Measurements from ENCODE around the gene FBXL17.
"Not testable (repeated sequence)": the region's sequence is repeated elsewhere in the genome, so short reads cannot be mapped to it uniquely, and the experiment has no call there.

Gene FBXL17

DNA sequence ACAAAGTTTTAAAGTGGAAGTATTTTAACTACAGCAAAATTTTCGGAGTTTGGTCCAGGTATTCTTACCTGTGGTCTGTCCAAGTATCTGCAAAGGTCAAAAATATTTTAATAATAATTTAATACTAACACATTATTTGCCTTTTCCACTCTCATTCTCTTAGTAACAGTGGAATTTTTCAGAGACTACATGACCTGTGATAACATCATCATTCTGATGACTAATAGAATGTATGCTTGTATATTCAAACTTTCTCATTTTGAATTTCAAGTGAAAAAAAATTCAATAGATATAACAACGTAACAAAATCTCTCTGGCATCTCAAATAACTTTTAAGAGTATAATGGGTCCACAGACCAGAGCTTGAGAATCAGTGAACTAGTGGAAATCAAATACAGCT is 78.3 kb downstream of the FBXL17 start:
- DNase-seq (ENCODE audit: low read depth) = no peak

DNA sequence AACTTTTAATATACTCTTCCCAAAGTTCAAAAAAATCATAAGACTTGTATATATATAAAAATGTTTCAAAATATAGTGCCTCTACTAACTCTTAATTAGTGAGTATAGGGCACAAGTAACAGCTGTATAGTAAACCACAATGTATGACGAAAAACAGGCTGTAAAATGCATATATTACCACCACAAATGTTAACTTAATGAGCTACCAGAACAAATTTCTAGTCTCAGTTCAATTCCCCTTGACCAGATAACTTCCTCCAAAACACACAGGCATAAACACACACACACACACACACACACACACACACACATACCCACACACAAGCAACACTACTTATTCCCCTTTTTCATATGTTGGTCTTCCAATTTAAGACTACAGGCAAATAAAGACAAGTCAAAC is 78.8 kb downstream of the FBXL17 start:
- DNase-seq (ENCODE audit: low read depth) = no peak

GRCh38 chr5:108297042-108297601 is 84.8 kb downstream of the FBXL17 start:
- no peak for DNase-seq (ENCODE audit: low read depth)

GRCh38 chr5:108295578-108296368 is 86.1 kb downstream of the FBXL17 start:
- DNase-seq (ENCODE audit: low read depth) = peak; percentile 26

DNA sequence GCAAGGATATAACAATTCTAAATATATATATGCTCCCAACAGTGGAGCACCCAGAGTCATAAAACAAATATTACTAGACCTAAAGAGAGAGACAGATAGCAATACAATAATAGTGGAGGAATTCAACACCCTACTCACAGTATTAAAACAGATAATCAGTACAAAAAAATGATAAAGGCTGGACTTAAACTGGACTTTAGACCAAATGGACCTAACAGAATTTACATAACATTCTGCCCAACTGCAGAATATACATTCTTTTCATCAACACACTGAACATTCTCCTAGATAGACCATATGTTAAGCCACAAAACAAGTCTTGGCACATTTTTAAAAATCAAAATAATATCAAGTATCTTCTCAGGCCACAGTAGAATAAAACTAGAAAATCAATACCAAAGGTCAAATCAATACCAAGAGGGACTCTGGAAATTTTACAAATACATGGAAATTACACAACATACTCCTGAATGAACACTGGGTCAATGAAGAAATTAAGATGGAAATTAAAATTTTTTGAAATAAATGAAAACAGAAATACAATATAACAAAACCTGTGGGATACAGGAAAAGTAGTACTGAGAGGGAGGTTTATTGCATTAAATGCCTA is 100.8 kb downstream of the FBXL17 start:
- no peak for DNase-seq (ENCODE audit: low read depth)

- DNase-seq (ENCODE audit: low read depth) = no peak
Measured at GRCh38 chr5:108280248-108280647, 101.7 kb downstream of the FBXL17 start.

DNA sequence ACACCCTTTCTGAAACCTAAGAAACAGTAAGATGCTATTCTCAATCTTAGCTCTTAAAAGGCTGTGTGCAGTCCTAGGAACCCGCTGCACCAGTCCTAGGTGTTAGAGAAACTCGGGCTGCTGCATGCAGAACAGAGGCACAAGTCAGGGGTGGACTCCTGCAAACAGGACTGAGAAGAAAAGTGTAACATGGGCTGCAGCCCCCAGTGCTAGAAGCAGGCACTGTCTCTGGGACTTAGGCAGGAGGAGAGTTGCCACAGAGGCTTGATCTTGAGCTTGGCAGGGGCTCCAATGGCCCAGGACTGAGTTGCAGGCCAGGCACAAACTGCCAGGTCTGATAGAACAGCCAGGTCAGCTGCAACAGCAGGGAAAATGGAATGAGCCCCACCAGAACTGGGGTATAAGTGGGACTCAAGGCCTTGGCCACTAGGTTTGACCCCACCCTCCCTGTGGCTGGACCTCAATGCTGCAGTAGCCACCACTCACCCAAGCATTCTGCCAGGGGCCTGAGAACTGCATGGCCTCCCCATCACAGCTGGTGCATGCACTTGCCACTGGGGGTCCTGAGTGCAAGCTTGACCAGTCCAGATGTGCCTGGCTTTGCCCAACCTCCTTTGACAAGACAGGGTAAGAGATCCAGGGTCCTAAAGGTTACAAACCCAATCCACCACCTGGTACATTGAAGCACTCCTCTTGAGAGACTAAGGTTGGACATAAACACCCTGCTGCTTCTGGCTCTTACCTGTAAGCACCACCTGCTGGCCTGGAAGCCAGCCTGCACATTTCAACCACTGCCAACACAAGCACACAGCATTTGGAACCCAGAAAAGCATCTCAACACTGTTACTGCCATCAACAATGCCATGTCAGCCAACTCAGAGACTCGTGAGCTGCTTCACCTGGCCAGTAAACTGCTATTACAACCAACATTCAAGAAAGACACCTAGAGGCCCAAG is 103.3 kb downstream of the FBXL17 start:
- DNase-seq (ENCODE audit: low read depth) = no peak

DNA sequence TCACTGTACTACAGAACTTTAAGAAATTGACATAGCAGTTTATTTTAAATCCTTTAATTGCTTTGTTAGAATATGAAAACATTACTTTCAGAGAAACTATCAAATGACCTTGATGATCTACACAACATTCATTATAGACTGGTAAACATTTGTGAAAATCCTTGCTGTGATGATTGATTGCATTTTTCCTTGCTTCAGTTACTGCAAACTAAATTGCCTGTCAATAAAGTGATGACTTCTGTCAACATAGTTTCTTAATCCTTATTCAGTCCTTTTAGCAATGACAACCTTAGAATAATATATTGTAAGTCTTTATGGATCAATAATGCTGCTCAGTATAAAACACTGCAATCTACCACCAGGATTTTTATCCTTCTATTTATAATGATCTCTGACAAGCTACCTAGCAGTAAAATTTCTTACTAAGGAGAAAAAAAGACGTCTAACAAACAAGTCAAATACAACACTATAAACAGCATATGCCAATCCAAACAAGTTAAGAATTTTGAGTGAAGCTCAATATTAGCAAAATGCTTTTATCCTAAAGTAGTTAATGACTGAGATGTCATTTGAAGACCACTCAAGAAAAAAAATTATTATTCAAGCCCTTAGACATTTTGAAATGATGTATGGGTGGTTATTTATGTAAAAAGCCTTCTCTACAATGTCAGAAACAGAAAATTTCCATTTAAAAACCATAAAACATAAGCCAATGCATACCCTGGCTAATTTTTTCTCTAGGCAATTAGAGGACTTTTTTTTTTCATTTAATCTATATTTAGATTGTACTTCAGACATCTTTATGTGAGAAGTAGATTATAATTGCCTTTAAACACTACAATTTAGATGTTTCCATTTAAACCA is 105.5 kb downstream of the FBXL17 start:
- DNase-seq (ENCODE audit: low read depth) = no peak

GRCh38 chr5:108274080-108274479 is 107.8 kb downstream of the FBXL17 start:
- DNase-seq (ENCODE audit: low read depth) = not testable (repeated sequence)

GRCh38 chr5:108271127-108271526 is 110.8 kb downstream of the FBXL17 start:
- DNase-seq (ENCODE audit: low read depth) = no peak

GRCh38 chr5:108266242-108266641 is 115.7 kb downstream of the FBXL17 start:
- peak; percentile 9 for DNase-seq (ENCODE audit: low read depth)

DNA sequence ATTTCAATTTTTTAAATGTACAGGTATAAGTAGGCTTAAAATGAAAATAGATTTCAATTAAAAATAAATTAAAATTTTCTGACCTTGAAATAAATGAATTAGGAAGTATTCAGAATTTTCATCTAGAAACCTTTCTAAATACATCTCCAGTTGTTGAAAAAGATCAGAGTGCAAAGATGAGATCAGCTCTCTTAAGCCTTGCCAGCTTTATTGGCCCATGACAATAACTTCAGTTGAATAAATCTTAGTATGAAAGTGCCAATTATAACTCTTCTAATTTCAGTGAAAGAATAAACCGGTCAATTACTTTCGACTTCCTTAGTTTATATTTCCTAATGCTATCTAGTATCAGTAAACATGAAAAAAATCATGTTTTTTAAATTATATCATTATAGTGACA is 117.4 kb downstream of the FBXL17 start:
- DNase-seq (ENCODE audit: low read depth) = no peak

- no peak for DNase-seq (ENCODE audit: low read depth)
Measured at GRCh38 chr5:108263338-108263737, 118.6 kb downstream of the FBXL17 start.

DNA sequence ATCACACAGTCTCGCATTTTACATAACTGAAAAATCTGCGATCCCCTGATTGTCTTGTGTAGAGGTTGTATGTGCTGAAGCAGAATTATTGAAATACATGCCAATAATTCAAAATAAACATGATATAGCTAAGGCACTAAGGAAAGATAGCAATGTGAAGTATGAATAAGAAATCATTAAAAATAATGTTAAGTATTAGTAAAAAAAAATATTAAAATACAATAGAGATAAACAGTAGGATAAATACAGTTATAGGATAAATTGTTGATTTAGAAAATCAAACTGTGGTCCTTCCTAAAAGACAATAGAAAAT is 121.1 kb downstream of the FBXL17 start:
- DNase-seq (ENCODE audit: low read depth) = no peak

DNA sequence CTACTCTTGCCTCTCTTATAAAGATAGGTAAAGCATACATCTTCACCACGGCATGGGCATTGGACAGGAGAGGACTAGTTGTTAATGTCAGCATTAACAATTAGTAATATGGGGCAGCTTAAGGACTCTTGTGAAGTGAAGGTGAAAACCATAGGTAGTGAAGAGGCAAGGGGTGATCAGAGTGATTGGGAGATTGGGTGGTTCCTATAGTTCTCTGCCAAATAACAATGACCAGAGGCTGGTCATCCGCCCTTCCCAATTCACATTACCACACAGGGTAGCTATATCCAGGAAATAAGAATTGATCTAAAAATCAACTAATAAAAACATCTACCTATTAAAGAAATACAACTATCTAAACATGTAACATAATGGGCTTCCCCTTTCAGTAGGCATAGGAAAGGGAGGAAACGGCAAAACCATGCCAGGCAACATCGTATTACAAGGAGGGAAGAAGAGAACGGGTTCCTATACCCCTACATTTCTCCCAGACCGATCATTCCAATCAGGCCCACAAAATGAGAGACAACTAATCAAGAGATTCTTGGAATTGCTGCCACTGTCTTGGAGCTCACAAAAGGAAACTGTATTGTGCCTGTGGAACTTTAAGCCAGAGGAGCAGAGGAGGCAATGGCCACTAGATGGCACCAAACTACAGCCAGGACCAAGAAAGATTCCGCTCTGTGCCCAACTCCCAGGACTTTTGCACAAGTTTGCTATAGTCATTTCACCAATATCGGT is 121.6 kb downstream of the FBXL17 start:
- DNase-seq (ENCODE audit: low read depth) = peak; percentile 80

- DNase-seq (ENCODE audit: low read depth) = peak; percentile 58
Measured at GRCh38 chr5:108259306-108259705, 122.6 kb downstream of the FBXL17 start.

- peak; percentile 29 for DNase-seq (ENCODE audit: low read depth)
Measured at GRCh38 chr5:108257996-108258395, 123.9 kb downstream of the FBXL17 start.

GRCh38 chr5:108255468-108255867 is 126.4 kb downstream of the FBXL17 start:
- DNase-seq (ENCODE audit: low read depth) = no peak

GRCh38 chr5:108251350-108251749 is 130.5 kb downstream of the FBXL17 start:
- no peak for DNase-seq (ENCODE audit: low read depth)

GRCh38 chr5:108249785-108250426 is 132.0 kb downstream of the FBXL17 start:
- DNase-seq (ENCODE audit: low read depth) = no peak

Data from EH (cell line).